Skin of body (tissue), 2 donors: ENCODE data around the gene TARS3. TPM values are rescaled to one million over a fixed set of nuclear protein-coding genes. Genes with fewer than 3 reads are reported as not detected.
"Not testable (repeated sequence)": the region's sequence is repeated elsewhere in the genome, so short reads cannot be mapped to it uniquely, and the experiment has no call there.

Experiments used
- DNase-seq: peaks from one replicate; lab custom pipeline; 2025; lab: John Stamatoyannopoulos, UW
- total RNA-seq: library from RNA; depleted of rRNA; stranded (reverse); fragments of >200 nt; gene quantifications from one replicate; pipeline ENCODE4 v1.2.3, GENCODE V29; 2014

The TARS3 gene
- total RNA-seq: 15.6 TPM

GRCh38 chr15:101723874-101724674 lies at the start of gene TARS3:
TSS of gene TARS3 (minus strand) at chr15:101724473. CDS start at chr15:101724387, 86 bp downstream.
- peak; percentile 76 for DNase-seq

- DNase-seq: no peak
Measured at GRCh38 chr15:101773496-101774100, 49.3 kb upstream of the TARS3 start.

GRCh38 chr15:101772921-101773320 lies 48.6 kb upstream of the TARS3 start:
- DNase-seq: no peak

GRCh38 chr15:101767083-101767640 lies 42.9 kb upstream of the TARS3 start:
- DNase-seq: not testable (repeated sequence)

GRCh38 chr15:101765772-101766456 lies 41.6 kb upstream of the TARS3 start:
- no peak for DNase-seq

GRCh38 chr15:101765340-101765671 lies 41.0 kb upstream of the TARS3 start:
- DNase-seq: not testable (repeated sequence)

- DNase-seq: not testable (repeated sequence)
Measured at GRCh38 chr15:101764669-101765339, 40.5 kb upstream of the TARS3 start.

- DNase-seq: not testable (repeated sequence)
Measured at GRCh38 chr15:101746716-101747082, 22.4 kb upstream of the TARS3 start.

- DNase-seq: not testable (repeated sequence)
Measured at GRCh38 chr15:101734837-101735236, 10.6 kb upstream of the TARS3 start.

- DNase-seq: no peak
Measured at GRCh38 chr15:101733545-101733944, 9.3 kb upstream of the TARS3 start.

GRCh38 chr15:101732772-101733171 lies 8.5 kb upstream of the TARS3 start:
- no peak for DNase-seq

GRCh38 chr15:101731746-101732145 lies 7.5 kb upstream of the TARS3 start:
- DNase-seq: no peak

GRCh38 chr15:101727186-101727585 lies 2.9 kb upstream of the TARS3 start:
- no peak for DNase-seq

GRCh38 chr15:101725073-101725472 lies 800 bp upstream of the TARS3 start:
- no peak for DNase-seq

GRCh38 chr15:101724675-101725005 lies 367 bp upstream of the TARS3 start:
- no peak for DNase-seq

GRCh38 chr15:101723171-101723873 lies 951 bp downstream of the TARS3 start:
- DNase-seq: peak; percentile 13

GRCh38 chr15:101718896-101719295 lies 5.4 kb downstream of the TARS3 start:
- DNase-seq: no peak

- no peak for DNase-seq
Measured at GRCh38 chr15:101712078-101712477, 12.2 kb downstream of the TARS3 start.

GRCh38 chr15:101710806-101711205 lies 13.5 kb downstream of the TARS3 start:
- DNase-seq: no peak

- no peak for DNase-seq
Measured at GRCh38 chr15:101709466-101709865, 14.8 kb downstream of the TARS3 start.

GRCh38 chr15:101707983-101708382 lies 16.3 kb downstream of the TARS3 start:
- DNase-seq: no peak
